K562 (cell line): Measurements from ENCODE around the gene LYG2.

Experiments used
- CREB1 ChIP-seq, 2 experiments: sonication (generic) in 1 of 2; formaldehyde crosslinking in 1 of 2; IDR thresholded peaks; 2 replicates each; pipeline versions ENCODE4 v1.6.1 to v1.8.0; 2012 to 2022; ENCODE audit warnings: inconsistent platforms in 1 of 2, mild to moderate bottlenecking in 1 of 2, missing genetic modification reagents in 1 of 2, moderate library complexity in 1 of 2
- CTCF ChIP-seq, 3 experiments: IDR thresholded peaks in 2 of 3; conservative IDR thresholded peaks in 1 of 3; 2 replicates each; pipeline ENCODE4 v1.5.1; 2011 to 2012; ENCODE audit warnings: low read length in 3 of 3, mild to moderate bottlenecking in 3 of 3, control low read depth in 2 of 3, improper control_type of control experiment in 1 of 3, inconsistent platforms in 1 of 3, low read depth in 1 of 3, mixed read lengths in 1 of 3, moderate library complexity in 1 of 3; ENCODE audit not compliant: insufficient read depth in 2 of 3
- SIN3A ChIP-seq, 2 experiments: fragments of 150-350 bp in 1 of 2; IDR thresholded peaks; 2 replicates each; pipeline ENCODE4 v1.6.1; 2011 to 2016; ENCODE audit warnings: borderline replicate concordance in 2 of 2, low read depth in 2 of 2, low read length in 2 of 2, mild to moderate bottlenecking in 2 of 2, moderate library complexity in 2 of 2; ENCODE audit not compliant: control insufficient read depth in 1 of 2
- ZNF311 ChIP-seq: fragments of 250-450 bp; sonication (Bioruptor Pico); IDR thresholded peaks from 2 replicates; pipeline ENCODE4 v1.4.0; 2020; ENCODE audit warnings: mild to moderate bottlenecking, moderate library complexity

GRCh38 chr2:99200076-99200800 lies 55.2 kb downstream of the LYG2 start:
- no peak for TF ChIP-seq CTCF (IDR thresholded peaks at IDR 0.05 in 2 of 3, conservative IDR thresholded peaks at IDR 0.05 in 1 of 3; ENCODE audit: insufficient read depth in 2 of 3, low read depth in 1 of 3, low read length in 3 of 3)
- no peak for TF ChIP-seq CREB1 (IDR thresholded peaks at IDR 0.05)
- no peak for TF ChIP-seq CREB1 (CRISPR knock-in tag; IDR thresholded peaks at IDR 0.05)
- TF ChIP-seq ZNF311 (CRISPR knock-in tag): no peak
- TF ChIP-seq SIN3A (IDR thresholded peaks at IDR 0.05; ENCODE audit: borderline replicate concordance in 2 of 2, control insufficient read depth in 1 of 2, low read depth in 2 of 2, low read length in 2 of 2): no peak
